SK-N-SH treated with all-trans-retinoic acid at 6 μM for 48 hours (cell line): ENCODE measurements around the gene ADAM10.
"Not testable (repeated sequence)": the region's sequence is repeated elsewhere in the genome, so short reads cannot be mapped to it uniquely, and the experiment has no call there.

Source experiments
- ATAC-seq: fragments of 200-7000 bp; cut with Tn5 transposase; 3 replicates; pipeline ENCODE4 v1.9.1; 2020; ENCODE audit warnings: mild to moderate bottlenecking, moderate library complexity
- BACH2 ChIP-seq: fragments of 250-450 bp; sonication (Bioruptor Pico); IDR thresholded peaks from 2 replicates; pipeline ENCODE4 v1.9.0; 2021; ENCODE audit warnings: mild to moderate bottlenecking, borderline replicate concordance
- CREB5 ChIP-seq: fragments of 250-450 bp; sonication (Bioruptor Pico); IDR thresholded peaks from 2 replicates; pipeline ENCODE4 v1.5.1; 2020; ENCODE audit warnings: low read depth, mild to moderate bottlenecking, moderate library complexity
- CSDC2 ChIP-seq: fragments of 250-450 bp; sonication (Bioruptor Pico); IDR thresholded peaks from 2 replicates; pipeline ENCODE4 v1.5.0; 2020; ENCODE audit warnings: mild to moderate bottlenecking, moderate library complexity
- CSRNP3 ChIP-seq: fragments of 250-450 bp; sonication (Bioruptor Pico); IDR thresholded peaks from 2 replicates; pipeline ENCODE4 v1.5.1; 2021; ENCODE audit warnings: mild to moderate bottlenecking, moderate library complexity
- ESRRG ChIP-seq: fragments of 250-450 bp; sonication (Bioruptor Pico); IDR thresholded peaks from 2 replicates; pipeline ENCODE4 v1.6.1; 2021; ENCODE audit warnings: mild to moderate bottlenecking
- GLIS3 ChIP-seq: fragments of 250-450 bp; sonication (Bioruptor Pico); IDR thresholded peaks from 2 replicates; pipeline ENCODE4 v1.5.0; 2020; ENCODE audit warnings: mild to moderate bottlenecking, moderate library complexity
- ISL1 ChIP-seq: fragments of 250-450 bp; sonication (Bioruptor Pico); IDR thresholded peaks from 2 replicates; pipeline ENCODE4 v2.1.2; 2022; ENCODE audit warnings: mild to moderate bottlenecking, moderate library complexity
- OSR1 ChIP-seq: fragments of 250-450 bp; sonication (Bioruptor Pico); IDR thresholded peaks from 2 replicates; pipeline ENCODE4 v1.8.0; 2022; ENCODE audit warnings: moderate library complexity, mild to moderate bottlenecking, inconsistent platforms
- PATZ1 ChIP-seq: fragments of 250-450 bp; sonication (Bioruptor Pico); IDR thresholded peaks from 2 replicates; pipeline ENCODE4 v1.8.0; 2020; ENCODE audit warnings: mild to moderate bottlenecking, moderate library complexity, borderline replicate concordance
- POU6F1 ChIP-seq: fragments of 250-450 bp; sonication (Bioruptor Pico); IDR thresholded peaks from 2 replicates; pipeline ENCODE4 v1.8.0; 2021; ENCODE audit warnings: low read depth, mild to moderate bottlenecking, moderate library complexity, borderline replicate concordance
- PPARA ChIP-seq: fragments of 250-450 bp; sonication (Bioruptor Pico); IDR thresholded peaks from 2 replicates; pipeline ENCODE4 v1.5.0; 2020; ENCODE audit warnings: mild to moderate bottlenecking, borderline replicate concordance
- RARB ChIP-seq: fragments of 250-450 bp; sonication (Bioruptor Pico); IDR thresholded peaks from 2 replicates; pipeline ENCODE4 v1.8.0; 2021; ENCODE audit warnings: mild to moderate bottlenecking, moderate library complexity
- TOX ChIP-seq: fragments of 250-450 bp; sonication (Bioruptor Pico); IDR thresholded peaks from 2 replicates; pipeline ENCODE4 v1.8.0; 2021; ENCODE audit warnings: mild to moderate bottlenecking, moderate library complexity, borderline replicate concordance
- TSHZ2 ChIP-seq: fragments of 250-450 bp; sonication (Bioruptor Pico); IDR thresholded peaks from 2 replicates; pipeline ENCODE4 v1.5.0; 2020; ENCODE audit warnings: mild to moderate bottlenecking, moderate library complexity
- ZC3H10 ChIP-seq: fragments of 250-450 bp; sonication (Bioruptor Pico); IDR thresholded peaks from 2 replicates; pipeline ENCODE4 v1.5.1; 2021; ENCODE audit warnings: mild to moderate bottlenecking, moderate library complexity
- ZFP3 ChIP-seq: fragments of 250-450 bp; sonication (Bioruptor Pico); IDR thresholded peaks from 2 replicates; pipeline ENCODE4 v1.5.0; 2020; ENCODE audit warnings: mild to moderate bottlenecking, moderate library complexity
- ZNF70 ChIP-seq: fragments of 450-650 bp; formaldehyde crosslinking; IDR thresholded peaks from 2 replicates; pipeline ENCODE4 v1.5.0; 2020; ENCODE audit warnings: mild to moderate bottlenecking, moderate library complexity
- ZNF8 ChIP-seq: fragments of 450-650 bp; formaldehyde crosslinking; IDR thresholded peaks from 2 replicates; pipeline ENCODE4 v1.5.0; 2020; ENCODE audit warnings: mild to moderate bottlenecking, moderate library complexity

The ADAM10 gene

GRCh38 chr15:58770519-58770856, 21.0 kb upstream of the ADAM10 start:
- TF ChIP-seq PPARA (CRISPR knock-in tag) (no peak; the same call in 1 of the 2 replicates), TOX (CRISPR knock-in tag) (no peak), PATZ1 (CRISPR knock-in tag) (no peak), ZNF8 (CRISPR knock-in tag) (no peak), CSDC2 (CRISPR knock-in tag) (no peak), RARB (CRISPR knock-in tag) (no peak), ESRRG (CRISPR knock-in tag) (no peak), CREB5 (CRISPR knock-in tag) (no peak), ZFP3 (CRISPR knock-in tag) (no peak; the same call in 1 of the 2 replicates), ISL1 (CRISPR knock-in tag) (no peak), OSR1 (no peak), BACH2 (CRISPR knock-in tag) (no peak), POU6F1 (CRISPR knock-in tag) (no peak), ZC3H10 (CRISPR knock-in tag) (no peak), TSHZ2 (CRISPR knock-in tag) (no peak), CSRNP3 (CRISPR knock-in tag) (no peak), ZNF70 (no peak)
- TF ChIP-seq, all 23 proteins: peak for 0
- peak; percentile 57 for ATAC-seq

GRCh38 chr15:58768601-58769004, 19.1 kb upstream of the ADAM10 start:
- ATAC-seq = not testable (repeated sequence)

GRCh38 chr15:58766290-58766689, 16.8 kb upstream of the ADAM10 start:
- ATAC-seq = no peak
- TF ChIP-seq ESRRG (CRISPR knock-in tag) (no peak), GLIS3 (CRISPR knock-in tag) (no peak), CREB5 (CRISPR knock-in tag) (no peak), CSRNP3 (CRISPR knock-in tag) (no peak), TSHZ2 (CRISPR knock-in tag) (no peak), CSDC2 (CRISPR knock-in tag) (no peak)
